SU-DHL-6 (cell line): Measurements from ENCODE around the gene KDM4B.

Experiments
- EZH2phosphoT487 ChIP-seq: fragments of 200-600 bp; sonication (generic), shearing (Covaris generic); conservative IDR thresholded peaks from 2 replicates; pipeline ENCODE4 v1.6.1; 2018; ENCODE audit warnings: mild to moderate bottlenecking, antibody characterized with exemption, low read length, moderate library complexity, mixed read lengths
- TF ChIP-seq, protein P1 (sequence below): fragments of 200-600 bp; sonication (generic); IDR thresholded peaks from one replicate; pipeline ENCODE4 v1.5.1; 2017; ENCODE audit warnings: antibody characterized with exemption, mild to moderate bottlenecking, low read length, moderate library complexity; ENCODE audit not compliant: insufficient read depth, poor library complexity, severe bottlenecking

DNA sequence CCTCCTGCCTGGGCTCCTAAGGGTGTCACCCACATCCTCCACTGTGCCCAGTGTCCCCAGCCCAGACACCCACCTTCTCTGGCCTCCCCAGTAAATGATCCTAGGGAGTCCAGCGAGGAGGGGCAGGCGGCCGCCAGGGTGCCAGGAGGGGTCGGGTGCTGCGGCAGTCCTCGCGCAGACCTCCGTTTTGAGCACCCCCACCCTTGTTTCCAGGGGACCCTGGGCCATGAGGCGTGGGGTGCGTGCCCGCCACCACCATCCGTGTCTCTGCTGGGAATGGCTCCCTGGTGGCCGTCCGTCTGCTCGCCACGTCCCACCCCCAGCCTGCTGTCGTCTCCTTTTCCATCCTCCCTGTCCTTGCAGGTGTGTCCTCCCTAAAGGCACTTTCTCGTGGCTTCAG is 133.0 kb downstream of the KDM4B start:
- TF ChIP-seq, protein P1, sequence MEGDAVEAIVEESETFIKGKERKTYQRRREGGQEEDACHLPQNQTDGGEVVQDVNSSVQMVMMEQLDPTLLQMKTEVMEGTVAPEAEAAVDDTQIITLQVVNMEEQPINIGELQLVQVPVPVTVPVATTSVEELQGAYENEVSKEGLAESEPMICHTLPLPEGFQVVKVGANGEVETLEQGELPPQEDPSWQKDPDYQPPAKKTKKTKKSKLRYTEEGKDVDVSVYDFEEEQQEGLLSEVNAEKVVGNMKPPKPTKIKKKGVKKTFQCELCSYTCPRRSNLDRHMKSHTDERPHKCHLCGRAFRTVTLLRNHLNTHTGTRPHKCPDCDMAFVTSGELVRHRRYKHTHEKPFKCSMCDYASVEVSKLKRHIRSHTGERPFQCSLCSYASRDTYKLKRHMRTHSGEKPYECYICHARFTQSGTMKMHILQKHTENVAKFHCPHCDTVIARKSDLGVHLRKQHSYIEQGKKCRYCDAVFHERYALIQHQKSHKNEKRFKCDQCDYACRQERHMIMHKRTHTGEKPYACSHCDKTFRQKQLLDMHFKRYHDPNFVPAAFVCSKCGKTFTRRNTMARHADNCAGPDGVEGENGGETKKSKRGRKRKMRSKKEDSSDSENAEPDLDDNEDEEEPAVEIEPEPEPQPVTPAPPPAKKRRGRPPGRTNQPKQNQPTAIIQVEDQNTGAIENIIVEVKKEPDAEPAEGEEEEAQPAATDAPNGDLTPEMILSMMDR: no peak
- no peak for TF ChIP-seq EZH2phosphoT487
